ENCODE results near the gene PTPRA. TPM values are rescaled to one million over a fixed set of nuclear protein-coding genes. Genes with fewer than 3 reads are reported as not detected.

Gene PTPRA
- total RNA-seq, 1 donor, result 44.2 TPM

- Histone ChIP-seq H4K20me1 (ENCODE audit: insufficient read depth, low read length) (peaks cover 25% of the 10 kb centered on the region), H3K9me3 (ENCODE audit: low read depth, low read length) (no peaks in the 10 kb centered on the region), H3K36me3 (ENCODE audit: insufficient read depth, low read length) (no peaks in the 10 kb centered on the region), H3K4me1 (ENCODE audit: insufficient read depth, low read length) (peaks cover 33% of the 10 kb centered on the region), H3K79me2 (ENCODE audit: insufficient read depth, low read length) (peaks cover 42% of the 10 kb centered on the region), H3K4me3 (ENCODE audit: insufficient read depth, low read length) (peak overlapping the region; percentile 93), H2AFZ (ENCODE audit: low read length) (peak overlapping the region; percentile 64), H3K4me2 (ENCODE audit: insufficient read depth, low read length) (peak overlapping the region; percentile 83), H3K27ac (ENCODE audit: low read depth, low read length) (peak overlapping the region; percentile 3), H3K27me3 (ENCODE audit: insufficient read depth, low read length) (no peaks in the 10 kb centered on the region)
- no peak for DNase-seq (ENCODE audit: insufficient read length, low spot score, missing footprints)
- TF ChIP-seq, protein P1, sequence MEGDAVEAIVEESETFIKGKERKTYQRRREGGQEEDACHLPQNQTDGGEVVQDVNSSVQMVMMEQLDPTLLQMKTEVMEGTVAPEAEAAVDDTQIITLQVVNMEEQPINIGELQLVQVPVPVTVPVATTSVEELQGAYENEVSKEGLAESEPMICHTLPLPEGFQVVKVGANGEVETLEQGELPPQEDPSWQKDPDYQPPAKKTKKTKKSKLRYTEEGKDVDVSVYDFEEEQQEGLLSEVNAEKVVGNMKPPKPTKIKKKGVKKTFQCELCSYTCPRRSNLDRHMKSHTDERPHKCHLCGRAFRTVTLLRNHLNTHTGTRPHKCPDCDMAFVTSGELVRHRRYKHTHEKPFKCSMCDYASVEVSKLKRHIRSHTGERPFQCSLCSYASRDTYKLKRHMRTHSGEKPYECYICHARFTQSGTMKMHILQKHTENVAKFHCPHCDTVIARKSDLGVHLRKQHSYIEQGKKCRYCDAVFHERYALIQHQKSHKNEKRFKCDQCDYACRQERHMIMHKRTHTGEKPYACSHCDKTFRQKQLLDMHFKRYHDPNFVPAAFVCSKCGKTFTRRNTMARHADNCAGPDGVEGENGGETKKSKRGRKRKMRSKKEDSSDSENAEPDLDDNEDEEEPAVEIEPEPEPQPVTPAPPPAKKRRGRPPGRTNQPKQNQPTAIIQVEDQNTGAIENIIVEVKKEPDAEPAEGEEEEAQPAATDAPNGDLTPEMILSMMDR (IDR thresholded peaks at IDR 0.05; ENCODE audit: extremely low read depth, low read depth, low read length), result no peak
Observed at GRCh38 chr20:2873747-2874041, 413 bp downstream of the PTPRA start.

DNA sequence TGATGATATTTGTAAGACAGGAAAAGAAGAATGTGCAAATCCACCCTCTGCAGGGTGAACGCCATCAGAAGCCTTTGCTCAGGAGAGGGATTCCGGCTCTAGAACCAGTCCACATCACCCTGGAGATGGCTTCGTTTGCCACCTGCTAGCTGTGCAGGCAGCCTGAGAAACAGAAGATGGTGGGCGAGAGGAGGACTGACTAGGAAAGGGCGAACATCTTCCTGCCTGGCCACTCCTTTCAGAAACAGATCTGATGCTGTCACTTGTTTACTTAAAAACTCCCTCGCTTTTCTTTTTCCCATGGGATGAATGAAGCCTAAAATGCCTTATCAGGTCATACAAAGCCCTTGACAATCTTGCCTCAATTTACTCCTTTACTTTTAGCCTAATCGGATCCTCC is 1.2 kb downstream of the PTPRA start:
- Histone ChIP-seq H3K4me2 (ENCODE audit: insufficient read depth, low read length) (peak overlapping the region; percentile 83), H3K4me1 (ENCODE audit: insufficient read depth, low read length) (peaks cover 39% of the 10 kb centered on the region), H3K27me3 (ENCODE audit: insufficient read depth, low read length) (no peaks in the 10 kb centered on the region), H3K4me3 (ENCODE audit: insufficient read depth, low read length) (peak overlapping the region; percentile 93), H3K9me3 (ENCODE audit: low read depth, low read length) (no peaks in the 10 kb centered on the region), H4K20me1 (ENCODE audit: insufficient read depth, low read length) (peaks cover 33% of the 10 kb centered on the region), H2AFZ (ENCODE audit: low read length) (no peak overlapping the region), H3K27ac (ENCODE audit: low read depth, low read length) (no peak overlapping the region), H3K79me2 (ENCODE audit: insufficient read depth, low read length) (peaks cover 48% of the 10 kb centered on the region), H3K36me3 (ENCODE audit: insufficient read depth, low read length) (no peaks in the 10 kb centered on the region)
- DNase-seq (ENCODE audit: insufficient read length, low spot score, missing footprints), result peak; percentile 41
- TF ChIP-seq, protein P1 (IDR thresholded peaks at IDR 0.05; ENCODE audit: extremely low read depth, low read depth, low read length), result no peak

- Histone ChIP-seq H3K36me3 (ENCODE audit: insufficient read depth, low read length) (no peaks in the 10 kb centered on the region), H3K4me3 (ENCODE audit: insufficient read depth, low read length) (no peak overlapping the region), H4K20me1 (ENCODE audit: insufficient read depth, low read length) (peaks cover 43% of the 10 kb centered on the region), H3K27ac (ENCODE audit: low read depth, low read length) (no peak overlapping the region), H3K9me3 (ENCODE audit: low read depth, low read length) (no peaks in the 10 kb centered on the region), H3K4me1 (ENCODE audit: insufficient read depth, low read length) (peaks cover 32% of the 10 kb centered on the region), H3K4me2 (ENCODE audit: insufficient read depth, low read length) (no peak overlapping the region), H3K27me3 (ENCODE audit: insufficient read depth, low read length) (no peaks in the 10 kb centered on the region), H2AFZ (ENCODE audit: low read length) (no peak overlapping the region), H3K79me2 (ENCODE audit: insufficient read depth, low read length) (peaks cover 61% of the 10 kb centered on the region)
- TF ChIP-seq, protein P1 (IDR thresholded peaks at IDR 0.05; ENCODE audit: extremely low read depth, low read depth, low read length), result no peak
- DNase-seq (ENCODE audit: insufficient read length, low spot score, missing footprints), result no peak
Observed at GRCh38 chr20:2875690-2876203, 2.5 kb downstream of the PTPRA start.

GRCh38 chr20:2878515-2878914 is 5.2 kb downstream of the PTPRA start:
- peaks cover 81% of the 10 kb centered on the region for H3K79me2 ChIP-seq (ENCODE audit: insufficient read depth, low read length)
- no peak overlapping the region for H2AFZ ChIP-seq (ENCODE audit: low read length)
- TF ChIP-seq, protein P1 (IDR thresholded peaks at IDR 0.05; ENCODE audit: extremely low read depth, low read depth, low read length), result no peak
- H3K4me1 ChIP-seq (ENCODE audit: insufficient read depth, low read length), result peaks cover 14% of the 10 kb centered on the region
- no peaks in the 10 kb centered on the region for H3K27me3 ChIP-seq (ENCODE audit: insufficient read depth, low read length)
- DNase-seq (ENCODE audit: insufficient read length, low spot score, missing footprints), result no peak
- no peak overlapping the region for H3K4me2 ChIP-seq (ENCODE audit: insufficient read depth, low read length)
- no peak overlapping the region for H3K27ac ChIP-seq (ENCODE audit: low read depth, low read length)
- no peaks in the 10 kb centered on the region for H3K9me3 ChIP-seq (ENCODE audit: low read depth, low read length)
- H4K20me1 ChIP-seq (ENCODE audit: insufficient read depth, low read length), result peaks cover 50% of the 10 kb centered on the region
- H3K36me3 ChIP-seq (ENCODE audit: insufficient read depth, low read length), result no peaks in the 10 kb centered on the region
- no peak overlapping the region for H3K4me3 ChIP-seq (ENCODE audit: insufficient read depth, low read length)
